Lower lobe of right lung (tissue), 2 donors: ENCODE data around the gene CD80. TPM values are rescaled to one million over a fixed set of nuclear protein-coding genes. Genes with fewer than 3 reads are reported as not detected.

Experiments
- ATAC-seq, 2 donors: fragments of 200-7000 bp; cut with Tn5 transposase; one replicate each; pipeline ENCODE4 v1.9.1; 2020 to 2022; ENCODE audit warnings: mild to moderate bottlenecking in 2 of 2, moderate library complexity in 2 of 2
- DNase-seq: peaks from one replicate; pipeline ENCODE4 v3.0.0-alpha.2; 2020
- H3K27ac ChIP-seq: fragments of 200-600 bp; one replicate; pipeline ENCODE4 v1.8.0; 2022
- H3K27me3 ChIP-seq: fragments of 200-600 bp; one replicate; pipeline ENCODE4 v1.8.0; 2022; ENCODE audit warnings: low read depth
- H3K36me3 ChIP-seq: fragments of 200-600 bp; one replicate; pipeline ENCODE4 v1.8.0; 2022; ENCODE audit warnings: mild to moderate bottlenecking
- H3K4me1 ChIP-seq: fragments of 200-600 bp; one replicate; pipeline ENCODE4 v1.8.0; 2022
- H3K4me3 ChIP-seq: fragments of 200-600 bp; one replicate; pipeline ENCODE4 v1.8.0; 2022; ENCODE audit warnings: mild to moderate bottlenecking
- H3K9me3 ChIP-seq: fragments of 200-600 bp; one replicate; pipeline ENCODE4 v1.8.0; 2022
- CTCF ChIP-seq: fragments of 200-600 bp; IDR thresholded peaks from one replicate; pipeline ENCODE4 v1.8.0; 2022; ENCODE audit warnings: antibody characterized with exemption, mild to moderate bottlenecking
- intact Hi-C: fragments of 100-400 bp; cut with DNase I; formaldehyde crosslinking; loops from one replicate; pipeline ENCODE4 v1.11.0; 2022
- total RNA-seq: library from RNA; stranded (reverse); fragmentation: NEBNext Ultra II Directional; extraction: Animal tissue kit (Norgen Biotek cat#: 25700); gene quantifications from one replicate; pipeline ENCODE4 v1.2.1, GENCODE V29; 2021
- donor health status: DM: no; HTN: yes; CAD: no; lungs with severe emphysema.

The CD80 gene
- total RNA-seq, 1 donor from 2014 or later = 8.6 TPM

- H3K36me3 ChIP-seq = peaks cover 10% of the 10 kb centered on the region
- TF ChIP-seq CTCF = no peak
- no peaks in the 10 kb centered on the region for H3K27me3 ChIP-seq
- DNase-seq (no peak), ATAC-seq (no peak)
- H3K9me3 ChIP-seq = no peaks in the 10 kb centered on the region
- H3K27ac ChIP-seq = no peak overlapping the region
- no peak overlapping the region for H3K4me3 ChIP-seq
- peaks cover 19% of the 10 kb centered on the region for H3K4me1 ChIP-seq
- intact Hi-C loops = no loop called here
Observed at GRCh38 chr3:119494597-119494996, 64.8 kb downstream of the CD80 start.

DNA sequence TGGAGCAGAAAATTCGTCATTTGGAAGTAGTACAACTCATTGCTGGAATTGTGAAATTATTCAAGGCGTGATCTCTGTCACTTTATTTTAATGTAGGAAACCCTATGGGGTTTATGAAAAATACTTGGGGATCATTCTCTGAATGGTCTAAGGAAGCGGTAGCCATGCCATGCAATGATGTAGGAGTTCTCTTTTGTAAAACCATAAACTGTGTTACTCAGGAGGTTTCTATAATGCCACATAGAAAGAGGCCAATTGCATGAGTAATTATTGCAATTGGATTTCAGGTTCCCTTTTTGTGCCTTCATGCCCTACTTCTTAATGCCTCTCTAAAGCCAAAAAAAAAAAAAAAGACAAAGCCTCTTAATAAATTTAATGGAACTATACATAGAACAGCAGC lies 66.6 kb downstream of the CD80 start:
- ATAC-seq = no peak
- H3K4me3 ChIP-seq = no peak overlapping the region
- H3K27me3 ChIP-seq = no peaks in the 10 kb centered on the region
- no peak overlapping the region for H3K27ac ChIP-seq
- peaks cover 22% of the 10 kb centered on the region for H3K36me3 ChIP-seq
- no peak for DNase-seq
- TF ChIP-seq CTCF = no peak
- intact Hi-C loops = no loop called here
- H3K4me1 ChIP-seq = peaks cover 12% of the 10 kb centered on the region
- no peaks in the 10 kb centered on the region for H3K9me3 ChIP-seq

GRCh38 chr3:119492128-119492527 lies 67.3 kb downstream of the CD80 start:
- TF ChIP-seq CTCF = no peak
- no peaks in the 10 kb centered on the region for H3K27me3 ChIP-seq
- peaks cover 5% of the 10 kb centered on the region for H3K4me1 ChIP-seq
- DNase-seq (no peak), ATAC-seq (peak in 1 of 2 donors; percentile 69)
- H3K36me3 ChIP-seq = peaks cover 29% of the 10 kb centered on the region
- no peaks in the 10 kb centered on the region for H3K9me3 ChIP-seq
- H3K27ac ChIP-seq = no peak overlapping the region
- intact Hi-C loops = no loop called here
- H3K4me3 ChIP-seq = no peak overlapping the region

- H3K4me3 ChIP-seq = no peak overlapping the region
- DNase-seq (no peak), ATAC-seq (peak in 1 of 2 donors; percentile 48)
- no peak overlapping the region for H3K27ac ChIP-seq
- H3K4me1 ChIP-seq = no peaks in the 10 kb centered on the region
- no peaks in the 10 kb centered on the region for H3K9me3 ChIP-seq
- H3K27me3 ChIP-seq = no peaks in the 10 kb centered on the region
- intact Hi-C loops = no loop called here
- TF ChIP-seq CTCF = no peak
- H3K36me3 ChIP-seq = peaks cover 49% of the 10 kb centered on the region
Observed at GRCh38 chr3:119490153-119490552, 69.3 kb downstream of the CD80 start.

DNA sequence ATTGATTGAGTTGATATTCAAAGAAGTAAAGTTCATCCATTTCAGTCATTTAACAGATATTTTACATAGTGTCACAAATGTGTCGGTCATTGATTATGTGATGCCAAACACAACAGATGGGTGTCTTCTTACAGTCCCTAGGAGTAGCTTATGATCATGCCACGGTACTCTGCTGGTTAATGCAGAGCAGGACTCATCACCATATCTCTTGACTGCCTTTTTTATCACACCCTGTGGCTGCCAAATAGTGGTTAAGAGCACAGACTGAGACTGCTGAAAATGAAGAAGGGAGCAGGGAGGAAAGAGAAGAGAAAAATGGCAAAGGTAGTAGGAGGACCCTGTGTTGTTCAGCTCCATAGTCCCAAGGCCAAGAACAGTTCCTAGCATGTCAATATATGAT lies 73.9 kb downstream of the CD80 start:
- peaks cover 71% of the 10 kb centered on the region for H3K36me3 ChIP-seq
- H3K4me3 ChIP-seq = no peak overlapping the region
- no peaks in the 10 kb centered on the region for H3K4me1 ChIP-seq
- intact Hi-C loops = no loop called here
- H3K27ac ChIP-seq = no peak overlapping the region
- no peak for TF ChIP-seq CTCF
- H3K9me3 ChIP-seq = no peaks in the 10 kb centered on the region
- no peaks in the 10 kb centered on the region for H3K27me3 ChIP-seq
- DNase-seq = no peak
- ATAC-seq = no peak

- TF ChIP-seq CTCF = no peak
- ATAC-seq (no peak), DNase-seq (no peak)
- no peaks in the 10 kb centered on the region for H3K4me1 ChIP-seq
- H3K9me3 ChIP-seq = no peaks in the 10 kb centered on the region
- H3K36me3 ChIP-seq = peaks cover 87% of the 10 kb centered on the region
- intact Hi-C loops = no loop called here
- H3K27me3 ChIP-seq = no peaks in the 10 kb centered on the region
- no peak overlapping the region for H3K27ac ChIP-seq
- no peak overlapping the region for H3K4me3 ChIP-seq
Observed at GRCh38 chr3:119483101-119483500, 76.3 kb downstream of the CD80 start.
